DOHH2 (cell line): Measurements from ENCODE around the gene PIN1.

Experiments
- H3F3A ChIP-seq: fragments of 200-600 bp; sonication (generic), shearing (Covaris generic); 2 replicates; pipeline ENCODE4 v1.6.0; 2016; ENCODE audit warnings: antibody characterized with exemption, mild to moderate bottlenecking; ENCODE audit not compliant: control insufficient read depth, insufficient read depth
- H3K27ac ChIP-seq: fragments of 200-600 bp; sonication (generic); 2 replicates; pipeline ENCODE4 v1.5.1; 2014; ENCODE audit warnings: low read depth, mild to moderate bottlenecking, low read length, moderate library complexity
- H3K27me3 ChIP-seq: fragments of 200-600 bp; sonication (generic); 2 replicates; pipeline ENCODE4 v1.6.1; 2014; ENCODE audit warnings: mild to moderate bottlenecking, low read length, mixed read lengths; ENCODE audit not compliant: control insufficient read depth
- H3K36me3 ChIP-seq: fragments of 200-600 bp; sonication (generic); 2 replicates; pipeline ENCODE4 v1.6.1; 2014; ENCODE audit warnings: mild to moderate bottlenecking, low read length, moderate library complexity, mixed read lengths; ENCODE audit not compliant: control insufficient read depth
- H3K4me1 ChIP-seq: fragments of 200-600 bp; sonication (generic); 2 replicates; pipeline ENCODE4 v1.6.1; 2014; ENCODE audit warnings: mild to moderate bottlenecking, low read length, mixed read lengths; ENCODE audit not compliant: control insufficient read depth
- H3K4me2 ChIP-seq: fragments of 200-600 bp; sonication (generic); 2 replicates; pipeline ENCODE4 v1.6.0; 2014; ENCODE audit warnings: mild to moderate bottlenecking, low read length, moderate library complexity
- H3K4me3 ChIP-seq: fragments of 200-600 bp; sonication (generic); 2 replicates; pipeline ENCODE4 v1.5.1; 2014; ENCODE audit warnings: mild to moderate bottlenecking, low read length, mixed read lengths
- H3K79me2 ChIP-seq: fragments of 200-600 bp; sonication (generic); 2 replicates; pipeline ENCODE4 v1.6.1; 2014; ENCODE audit warnings: mild to moderate bottlenecking, low read length, mixed read lengths; ENCODE audit not compliant: control insufficient read depth
- H3K9me2 ChIP-seq: fragments of 200-600 bp; sonication (generic); replicated peaks from 2 replicates; pipeline ENCODE4 v1.6.1; 2014; ENCODE audit warnings: mild to moderate bottlenecking, low read length, mixed read lengths; ENCODE audit not compliant: control insufficient read depth
- H3K9me3 ChIP-seq: fragments of 200-600 bp; sonication (generic); 2 replicates; pipeline ENCODE4 v1.6.1; 2014; ENCODE audit warnings: antibody characterized with exemption, low read length, mixed read lengths; ENCODE audit not compliant: control insufficient read depth, insufficient read depth
- H4K20me1 ChIP-seq: fragments of 200-600 bp; sonication (generic); 2 replicates; pipeline ENCODE4 v1.6.0; 2014; ENCODE audit warnings: low read depth, mild to moderate bottlenecking, antibody characterized with exemption, low read length, moderate library complexity; ENCODE audit not compliant: control insufficient read depth, insufficient read depth
- CTCF ChIP-seq: fragments of 200-600 bp; sonication (generic); IDR thresholded peaks from one replicate; pipeline ENCODE4 v1.5.1; 2014; ENCODE audit warnings: antibody characterized with exemption, mild to moderate bottlenecking, low read depth, low read length; ENCODE audit not compliant: poor library complexity, severe bottlenecking
- EZH2phosphoT487 ChIP-seq: fragments of 200-600 bp; sonication (generic); IDR thresholded peaks from 2 replicates; pipeline ENCODE4 v1.6.1; 2017; ENCODE audit warnings: borderline replicate concordance, mild to moderate bottlenecking, antibody characterized with exemption, low read length, moderate library complexity, mixed read lengths

Gene PIN1

GRCh38 chr19:9836021-9836420 lies 903 bp downstream of the PIN1 start:
- Histone ChIP-seq H3F3A (peaks cover 6% of the 10 kb centered on the region; the same call in 1 of the 2 replicates), H3K4me1 (peaks cover 18% of the 10 kb centered on the region), H3K79me2 (peaks cover 38% of the 10 kb centered on the region), H3K27me3 (no peaks in the 10 kb centered on the region), H3K27ac (0 out of 2 replicates have a peak overlapping the region, but pooled peaks have one; percentile 6), H3K9me3 (no peaks in the 10 kb centered on the region), H3K9me2 (no peaks in the 10 kb centered on the region), H3K36me3 (peaks cover 40% of the 10 kb centered on the region), H4K20me1 (peaks cover 6% of the 10 kb centered on the region; the same call in 1 of the 2 replicates), H3K4me2 (peak overlapping the region; percentile 98), H3K4me3 (peak overlapping the region; percentile 98)
- no peak for TF ChIP-seq EZH2phosphoT487
- no peak for TF ChIP-seq CTCF

GRCh38 chr19:9838324-9838723 lies 3.2 kb downstream of the PIN1 start:
- no peaks in the 10 kb centered on the region for H3K27me3 ChIP-seq
- H3K9me2 ChIP-seq: no peaks in the 10 kb centered on the region
- H4K20me1 ChIP-seq: peaks cover 6% of the 10 kb centered on the region; the same call in 1 of the 2 replicates
- H3K9me3 ChIP-seq: no peaks in the 10 kb centered on the region
- no peak overlapping the region for H3K27ac ChIP-seq
- H3K79me2 ChIP-seq: peaks cover 38% of the 10 kb centered on the region
- TF ChIP-seq CTCF (no peak), EZH2phosphoT487 (no peak)
- no peak overlapping the region for H3K4me2 ChIP-seq
- H3K36me3 ChIP-seq: peaks cover 58% of the 10 kb centered on the region
- H3K4me3 ChIP-seq: no peak overlapping the region
- H3F3A ChIP-seq: peaks cover 6% of the 10 kb centered on the region; the same call in 1 of the 2 replicates
- peaks cover 18% of the 10 kb centered on the region for H3K4me1 ChIP-seq

- H3K36me3 ChIP-seq: peaks cover 66% of the 10 kb centered on the region
- H3K9me3 ChIP-seq: no peaks in the 10 kb centered on the region
- H3K27ac ChIP-seq: no peak overlapping the region
- H3K4me2 ChIP-seq: no peak overlapping the region
- no peak overlapping the region for H3K4me3 ChIP-seq
- H3K9me2 ChIP-seq: no peaks in the 10 kb centered on the region
- peaks cover 6% of the 10 kb centered on the region; the same call in 1 of the 2 replicates for H4K20me1 ChIP-seq
- no peak for TF ChIP-seq EZH2phosphoT487
- no peak for TF ChIP-seq CTCF
- peaks cover under 1% of the 10 kb centered on the region; the same call in 1 of the 2 replicates for H3F3A ChIP-seq
- H3K4me1 ChIP-seq: peaks cover 13% of the 10 kb centered on the region
- H3K27me3 ChIP-seq: no peaks in the 10 kb centered on the region
- peaks cover 35% of the 10 kb centered on the region for H3K79me2 ChIP-seq
These were observed 4.3 kb downstream of the PIN1 start for GRCh38 chr19:9839415-9839814.
